Measurements from ENCODE around the gene PLCXD1. TPM values are rescaled to one million over a fixed set of nuclear protein-coding genes. Genes with fewer than 3 reads are reported as not detected.

PLCXD1 gene
- total and polyA plus RNA-seq, 2 experiments from 2014 or later: 22.0 to 40.1 TPM

DNA sequence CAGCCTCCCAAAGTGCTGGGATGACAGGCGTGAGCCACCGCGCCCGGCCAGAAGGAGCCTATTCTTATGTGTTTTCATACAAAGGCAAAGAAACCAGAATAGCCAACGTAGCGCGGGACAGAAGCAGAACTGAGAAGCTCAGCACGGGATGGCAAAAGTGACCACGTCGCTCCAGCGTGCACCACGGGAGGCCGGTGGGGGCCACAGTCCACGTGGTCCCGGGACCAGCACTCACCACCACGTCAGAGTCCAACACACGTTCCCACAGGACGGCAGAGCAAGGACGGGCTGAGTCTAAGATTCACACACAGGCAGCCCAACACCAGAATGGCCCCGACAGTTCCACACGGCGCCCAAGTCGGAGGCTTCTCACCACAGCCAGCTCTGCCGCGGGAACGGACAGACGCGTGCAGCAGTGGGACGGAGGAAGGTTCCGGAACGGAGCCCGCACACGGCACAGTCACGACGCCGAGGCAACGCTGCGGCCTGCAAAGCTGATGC, 56.2 kb downstream of the PLCXD1 start:
- H3K4me2 ChIP-seq: no peak overlapping the region
- no peaks in the 10 kb centered on the region for H4K20me1 ChIP-seq (ENCODE audit: insufficient read depth, poor library complexity, severe bottlenecking)
- H3K79me2 ChIP-seq: no peaks in the 10 kb centered on the region
- H3K9me2 ChIP-seq (replicated peaks; ENCODE audit: insufficient read depth): no peaks in the 10 kb centered on the region
- no peak overlapping the region for H3K4me3 ChIP-seq
- no peak overlapping the region for H3K27ac ChIP-seq
- TF ChIP-seq, protein P1, sequence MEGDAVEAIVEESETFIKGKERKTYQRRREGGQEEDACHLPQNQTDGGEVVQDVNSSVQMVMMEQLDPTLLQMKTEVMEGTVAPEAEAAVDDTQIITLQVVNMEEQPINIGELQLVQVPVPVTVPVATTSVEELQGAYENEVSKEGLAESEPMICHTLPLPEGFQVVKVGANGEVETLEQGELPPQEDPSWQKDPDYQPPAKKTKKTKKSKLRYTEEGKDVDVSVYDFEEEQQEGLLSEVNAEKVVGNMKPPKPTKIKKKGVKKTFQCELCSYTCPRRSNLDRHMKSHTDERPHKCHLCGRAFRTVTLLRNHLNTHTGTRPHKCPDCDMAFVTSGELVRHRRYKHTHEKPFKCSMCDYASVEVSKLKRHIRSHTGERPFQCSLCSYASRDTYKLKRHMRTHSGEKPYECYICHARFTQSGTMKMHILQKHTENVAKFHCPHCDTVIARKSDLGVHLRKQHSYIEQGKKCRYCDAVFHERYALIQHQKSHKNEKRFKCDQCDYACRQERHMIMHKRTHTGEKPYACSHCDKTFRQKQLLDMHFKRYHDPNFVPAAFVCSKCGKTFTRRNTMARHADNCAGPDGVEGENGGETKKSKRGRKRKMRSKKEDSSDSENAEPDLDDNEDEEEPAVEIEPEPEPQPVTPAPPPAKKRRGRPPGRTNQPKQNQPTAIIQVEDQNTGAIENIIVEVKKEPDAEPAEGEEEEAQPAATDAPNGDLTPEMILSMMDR (IDR thresholded peaks at IDR 0.05; ENCODE audit: poor library complexity): no peak
- TF ChIP-seq EZH2 (IDR thresholded peaks at IDR 0.05; ENCODE audit: borderline replicate concordance) (no peak), EZH2phosphoT487 (IDR thresholded peaks at IDR 0.05; ENCODE audit: low read depth, severe bottlenecking, unreplicated experiment) (no peak)
- no peak overlapping the region for H2AFZ ChIP-seq
- no peak for DNase-seq (ENCODE audit: low spot score)
- H3K4me1 ChIP-seq (ENCODE audit: insufficient read depth): no peaks in the 10 kb centered on the region
- no peaks in the 10 kb centered on the region for H3K27me3 ChIP-seq
- 90% methylated on average over 38 of the region's 38 CpGs for WGBS (ENCODE audit: low lambda C conversion rate, missing lambda C conversion rate)
- H3K9me3 ChIP-seq (ENCODE audit: low read depth): no peaks in the 10 kb centered on the region
- no peaks in the 10 kb centered on the region for H3K36me3 ChIP-seq (replicated peaks; ENCODE audit: insufficient read depth, low read depth)

DNA sequence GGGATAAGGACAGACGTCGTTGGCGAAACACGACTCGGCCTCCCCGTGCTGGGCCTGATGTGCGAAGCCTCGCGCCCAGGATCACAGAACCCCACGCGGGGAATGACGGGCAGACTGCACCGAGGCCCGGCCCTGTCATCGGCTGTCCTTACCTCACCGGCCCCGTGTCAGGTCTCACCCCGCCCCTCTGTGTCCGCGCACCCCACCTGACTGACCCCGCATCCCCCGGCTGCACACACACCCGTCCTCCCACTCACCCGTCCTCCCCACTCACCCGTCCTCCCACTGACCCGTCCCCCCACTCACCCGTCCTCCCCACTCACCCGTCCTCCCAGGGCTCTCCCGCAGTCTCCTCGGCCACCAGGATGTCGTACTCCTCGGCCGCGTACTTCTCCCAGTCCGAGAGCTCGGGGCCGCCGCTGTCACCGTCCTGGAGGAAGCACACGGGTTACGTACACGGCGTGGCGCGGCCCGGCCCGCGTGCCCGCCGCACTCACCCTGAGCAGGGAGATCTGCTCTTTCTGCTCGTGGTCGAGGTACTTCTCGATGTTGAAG, 57.2 kb downstream of the PLCXD1 start:
- H3K27me3 ChIP-seq: no peaks in the 10 kb centered on the region
- no peaks in the 10 kb centered on the region for H3K9me3 ChIP-seq (ENCODE audit: low read depth)
- H3K27ac ChIP-seq: no peak overlapping the region
- H4K20me1 ChIP-seq (ENCODE audit: insufficient read depth, poor library complexity, severe bottlenecking): no peaks in the 10 kb centered on the region
- no peaks in the 10 kb centered on the region for H3K4me1 ChIP-seq (ENCODE audit: insufficient read depth)
- TF ChIP-seq EZH2 (IDR thresholded peaks at IDR 0.05; ENCODE audit: borderline replicate concordance) (no peak), EZH2phosphoT487 (IDR thresholded peaks at IDR 0.05; ENCODE audit: low read depth, severe bottlenecking, unreplicated experiment) (no peak)
- TF ChIP-seq, protein P1 (IDR thresholded peaks at IDR 0.05; ENCODE audit: poor library complexity): no peak
- DNase-seq (ENCODE audit: low spot score): no peak
- WGBS (ENCODE audit: low lambda C conversion rate, missing lambda C conversion rate): 93% methylated on average over 24 of the region's 53 CpGs
- H3K4me2 ChIP-seq: no peak overlapping the region
- no peaks in the 10 kb centered on the region for H3K36me3 ChIP-seq (replicated peaks; ENCODE audit: insufficient read depth, low read depth)
- no peaks in the 10 kb centered on the region for H3K79me2 ChIP-seq
- H2AFZ ChIP-seq: no peak overlapping the region
- no peaks in the 10 kb centered on the region for H3K9me2 ChIP-seq (replicated peaks; ENCODE audit: insufficient read depth)
- H3K4me3 ChIP-seq: no peak overlapping the region

DNA sequence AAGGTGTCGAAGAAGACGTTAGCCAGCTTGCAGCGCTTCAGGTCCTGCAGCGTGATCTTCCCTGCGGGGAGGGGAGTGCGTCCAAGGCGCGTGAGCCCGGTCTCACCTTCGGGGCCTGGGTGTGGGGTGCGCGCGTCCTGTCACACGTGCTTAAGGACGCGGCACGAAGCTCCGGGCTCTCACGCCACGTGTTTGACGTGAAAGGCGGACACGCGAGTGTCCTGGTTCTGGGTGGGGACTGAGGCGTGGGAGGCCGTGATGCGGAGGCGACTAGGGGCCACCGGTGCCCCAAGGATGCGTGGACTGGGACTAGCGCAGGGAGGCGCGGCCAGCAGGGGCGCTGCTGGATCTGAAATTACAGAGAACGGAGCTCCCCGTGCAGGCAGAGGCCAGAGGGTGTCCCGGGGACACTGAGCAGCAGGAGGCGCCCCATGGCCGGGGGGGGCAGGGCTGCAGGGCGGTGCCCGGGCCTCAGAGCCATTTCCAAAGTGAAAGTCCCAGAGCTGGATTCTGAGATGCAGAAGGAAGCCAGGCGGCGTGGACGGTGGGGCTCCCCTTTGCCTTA, 57.7 kb downstream of the PLCXD1 start:
- H3K9me2 ChIP-seq (replicated peaks; ENCODE audit: insufficient read depth): no peaks in the 10 kb centered on the region
- no peak for DNase-seq (ENCODE audit: low spot score)
- TF ChIP-seq EZH2 (IDR thresholded peaks at IDR 0.05; ENCODE audit: borderline replicate concordance): no peak
- no peaks in the 10 kb centered on the region for H3K9me3 ChIP-seq (ENCODE audit: low read depth)
- no peaks in the 10 kb centered on the region for H3K36me3 ChIP-seq (replicated peaks; ENCODE audit: insufficient read depth, low read depth)
- H3K4me3 ChIP-seq: no peak overlapping the region
- no peaks in the 10 kb centered on the region for H3K4me1 ChIP-seq (ENCODE audit: insufficient read depth)
- H4K20me1 ChIP-seq (ENCODE audit: insufficient read depth, poor library complexity, severe bottlenecking): no peaks in the 10 kb centered on the region
- no peak overlapping the region for H3K27ac ChIP-seq
- over 99% methylated on average over 38 of the region's 44 CpGs for WGBS (ENCODE audit: low lambda C conversion rate, missing lambda C conversion rate)
- H2AFZ ChIP-seq: no peak overlapping the region
- no peak overlapping the region for H3K4me2 ChIP-seq
- H3K79me2 ChIP-seq: no peaks in the 10 kb centered on the region
- H3K27me3 ChIP-seq: no peaks in the 10 kb centered on the region

DNA sequence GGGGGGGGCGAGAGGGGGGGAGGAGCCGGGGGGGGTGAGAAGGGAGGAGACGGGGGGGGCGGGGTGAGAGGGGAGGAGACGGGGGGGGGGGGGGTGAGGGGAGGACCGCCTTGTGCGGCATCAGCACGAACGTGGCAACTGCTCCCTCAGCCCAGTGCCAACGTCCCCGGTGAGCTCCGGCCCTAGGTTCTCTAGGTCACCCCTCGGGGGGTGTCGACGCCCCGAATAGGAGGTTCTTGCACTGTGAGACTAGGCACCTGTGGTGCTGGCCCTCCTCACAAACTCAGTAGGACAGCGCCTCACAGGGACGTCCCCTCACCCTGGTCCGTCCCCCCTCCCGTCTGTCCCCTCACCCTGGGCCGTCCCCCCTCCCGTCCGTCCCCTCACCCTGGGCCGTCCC, 58.9 kb downstream of the PLCXD1 start:
- no peaks in the 10 kb centered on the region for H3K9me3 ChIP-seq (ENCODE audit: low read depth)
- H3K4me2 ChIP-seq: no peak overlapping the region
- no peak overlapping the region for H3K27ac ChIP-seq
- no peak overlapping the region for H2AFZ ChIP-seq
- no peaks in the 10 kb centered on the region for H4K20me1 ChIP-seq (ENCODE audit: insufficient read depth, poor library complexity, severe bottlenecking)
- no peaks in the 10 kb centered on the region for H3K9me2 ChIP-seq (replicated peaks; ENCODE audit: insufficient read depth)
- no peaks in the 10 kb centered on the region for H3K27me3 ChIP-seq
- H3K79me2 ChIP-seq: no peaks in the 10 kb centered on the region
- H3K4me1 ChIP-seq (ENCODE audit: insufficient read depth): no peaks in the 10 kb centered on the region
- H3K4me3 ChIP-seq: no peak overlapping the region
- H3K36me3 ChIP-seq (replicated peaks; ENCODE audit: insufficient read depth, low read depth): no peaks in the 10 kb centered on the region
- no CpG with 5 or more reads among the region's 24 CpGs for WGBS (ENCODE audit: low lambda C conversion rate, missing lambda C conversion rate)
- no peak for DNase-seq (ENCODE audit: low spot score)
- TF ChIP-seq EZH2 (IDR thresholded peaks at IDR 0.05; ENCODE audit: borderline replicate concordance) (no peak), EZH2phosphoT487 (IDR thresholded peaks at IDR 0.05; ENCODE audit: low read depth, severe bottlenecking, unreplicated experiment) (no peak)
- TF ChIP-seq, protein P1 (IDR thresholded peaks at IDR 0.05; ENCODE audit: poor library complexity): no peak

All from hepatocyte (in vitro differentiated cells).